HG03280 (cell line): ENCODE results near the gene ELMOD3.
"Not testable (repeated sequence)": the region's sequence is repeated elsewhere in the genome, so short reads cannot be mapped to it uniquely, and the experiment has no call there.

Source experiments
- ATAC-seq: cut with Tn5 transposase; IDR thresholded peaks from one replicate; pipeline ENCODE4 v1.9.1; 2021; ENCODE audit warnings: mild to moderate bottlenecking, moderate library complexity; ENCODE audit not compliant: unreplicated experiment

ELMOD3 gene

DNA sequence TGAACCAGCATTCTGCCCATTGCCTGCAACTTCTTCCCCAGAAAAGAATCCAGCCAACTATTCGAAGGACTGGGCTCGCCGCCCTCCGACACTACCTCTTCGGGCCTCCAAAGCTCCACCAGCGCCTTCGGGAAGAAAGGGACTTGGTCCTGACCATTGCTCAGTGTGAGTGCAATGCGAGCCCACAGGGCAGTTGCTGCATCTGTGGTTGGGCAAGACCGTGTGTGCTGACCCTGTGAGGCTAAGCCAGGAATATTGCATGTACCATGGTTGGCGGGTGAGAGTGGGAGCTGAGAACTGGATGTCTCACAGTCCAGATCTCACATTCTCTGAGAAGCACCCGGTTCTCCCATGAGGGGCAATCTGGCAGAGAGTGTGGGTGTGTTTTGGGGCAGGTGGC lies 16.5 kb downstream of the ELMOD3 start:
- ATAC-seq = no peak

DNA sequence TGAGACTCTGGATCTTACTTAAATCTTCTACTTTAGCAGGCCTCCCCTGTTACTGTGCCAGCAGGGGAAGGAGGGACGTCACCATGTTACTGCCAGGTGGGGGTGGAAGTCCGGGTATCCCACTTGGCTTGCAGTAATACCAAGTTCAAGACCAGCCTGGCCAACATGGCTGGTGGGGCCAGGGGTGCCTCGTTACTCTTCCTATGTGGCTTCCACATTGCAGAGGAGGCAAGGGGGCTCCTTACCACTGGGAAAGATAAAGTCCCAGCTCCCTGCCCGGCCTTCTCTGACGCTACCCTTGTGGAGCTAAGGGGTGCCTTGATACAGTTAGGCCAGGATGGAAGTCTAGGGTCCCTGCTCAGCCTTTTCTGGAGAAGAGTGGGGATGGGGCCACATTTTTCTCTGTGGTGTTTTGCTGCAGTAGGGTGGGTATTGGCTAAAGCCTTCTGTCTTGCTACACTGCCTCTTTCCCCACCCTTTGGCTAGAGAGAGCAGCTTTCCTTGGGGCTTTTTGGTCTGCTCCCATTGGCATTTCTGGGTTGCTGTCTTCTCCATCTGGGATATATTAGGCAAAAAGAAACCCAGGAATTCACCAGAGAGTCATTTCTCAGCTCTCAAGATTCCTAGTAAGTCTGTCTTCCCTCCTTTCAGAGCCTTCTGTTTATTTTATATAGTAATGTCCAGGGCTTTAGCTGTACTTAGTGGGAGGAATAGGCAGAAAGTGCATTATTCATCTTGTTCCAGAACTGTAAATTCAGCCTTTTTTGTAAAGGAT lies 21.9 kb downstream of the ELMOD3 start:
- ATAC-seq = no peak

DNA sequence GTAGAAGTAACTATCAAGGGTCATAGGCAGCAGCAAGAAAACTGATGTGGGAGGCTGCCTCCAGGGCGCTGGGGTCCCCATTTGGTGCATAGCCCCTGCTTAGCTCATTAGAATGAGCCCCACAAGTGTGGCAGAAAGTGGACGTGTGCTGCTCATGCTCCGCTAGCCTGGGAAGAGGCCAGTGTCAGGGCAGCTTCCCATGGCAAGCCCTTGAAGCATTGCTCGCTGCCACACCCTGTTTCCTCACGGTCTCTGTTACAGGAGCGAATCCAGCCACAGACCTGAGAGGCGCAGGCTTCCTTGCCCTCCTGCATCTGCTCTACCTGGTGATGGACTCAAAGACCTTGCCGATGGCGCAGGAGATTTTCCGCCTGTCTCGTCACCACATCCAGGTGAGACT lies 22.5 kb downstream of the ELMOD3 start:
- no peak for ATAC-seq

DNA sequence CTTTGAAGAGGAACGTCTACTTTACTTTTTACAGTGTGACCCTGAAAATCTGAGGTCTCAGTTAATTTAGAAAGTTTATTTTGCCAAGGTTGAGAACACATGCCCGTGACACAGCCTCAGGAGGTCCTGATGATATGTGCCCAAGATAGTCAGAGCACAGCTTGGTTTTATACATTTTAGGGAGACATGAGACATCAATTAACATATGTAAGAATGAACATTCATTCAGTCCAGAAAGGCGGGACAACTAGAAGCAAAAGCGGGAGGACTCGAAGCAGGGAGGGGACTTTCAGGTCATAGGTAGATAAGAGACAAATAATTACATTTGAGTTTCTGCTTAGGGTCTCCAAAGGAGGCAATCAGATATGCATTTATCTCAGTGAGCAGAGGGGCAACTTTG lies 23.7 kb downstream of the ELMOD3 start:
- no peak for ATAC-seq

DNA sequence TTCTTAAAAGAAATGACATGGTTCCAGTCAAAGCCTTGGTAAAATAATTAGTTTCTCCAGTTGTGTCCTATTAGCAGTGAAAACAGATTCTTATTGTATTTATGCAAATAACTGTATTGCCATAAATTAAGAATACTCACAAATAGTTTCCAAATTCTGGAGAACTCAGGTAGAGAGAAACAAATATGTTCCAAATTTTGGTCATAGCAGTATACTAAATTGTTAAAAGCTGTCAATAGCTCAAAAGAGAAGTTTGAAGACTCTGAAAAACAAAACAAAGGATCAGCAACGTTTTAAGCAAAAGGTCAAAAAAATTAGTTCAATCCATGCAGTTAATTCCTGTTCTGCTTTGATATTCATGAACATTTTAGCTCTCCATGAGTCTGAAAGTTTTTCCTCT lies 25.5 kb downstream of the ELMOD3 start:
- no peak for ATAC-seq

DNA sequence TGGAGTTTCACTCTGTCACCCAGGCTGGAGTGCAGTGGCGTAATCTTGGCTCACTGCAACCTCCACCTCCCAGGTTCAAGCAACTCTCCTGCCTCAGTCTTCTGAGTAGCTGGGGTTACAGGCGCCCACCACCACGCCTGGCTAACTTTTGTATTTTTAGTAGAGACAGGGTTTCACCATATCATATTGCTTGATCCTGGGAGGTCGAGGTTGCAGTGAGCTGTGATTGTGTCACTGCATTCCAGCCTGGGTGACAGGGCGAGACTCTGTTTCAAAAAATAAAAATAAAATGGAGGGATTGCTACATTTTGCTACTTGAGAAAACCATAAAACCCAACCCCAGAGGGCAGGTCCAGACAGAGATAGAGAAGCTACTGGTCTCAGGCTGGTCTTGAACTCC lies 28.6 kb downstream of the ELMOD3 start:
- not testable (repeated sequence) for ATAC-seq

DNA sequence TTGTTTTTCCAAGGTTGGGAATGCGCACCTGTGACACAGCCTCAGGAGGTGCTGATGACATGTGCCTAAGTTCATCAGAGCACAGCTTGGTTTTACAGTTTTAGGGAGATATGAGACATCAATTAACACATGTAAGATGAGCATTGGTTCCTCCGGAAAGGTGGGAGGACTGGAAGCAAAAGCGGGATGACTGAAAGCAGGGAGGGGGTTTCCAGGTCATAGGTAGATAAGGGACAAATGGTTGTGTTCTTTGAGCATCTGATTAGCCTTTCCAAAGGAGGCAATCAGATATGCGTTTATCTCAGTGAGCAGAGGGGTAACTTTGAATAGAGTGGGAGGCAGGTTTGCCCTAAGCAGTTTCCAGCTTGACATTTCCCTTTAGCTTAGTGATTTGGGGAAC lies 29.3 kb downstream of the ELMOD3 start:
- ATAC-seq = no peak

DNA sequence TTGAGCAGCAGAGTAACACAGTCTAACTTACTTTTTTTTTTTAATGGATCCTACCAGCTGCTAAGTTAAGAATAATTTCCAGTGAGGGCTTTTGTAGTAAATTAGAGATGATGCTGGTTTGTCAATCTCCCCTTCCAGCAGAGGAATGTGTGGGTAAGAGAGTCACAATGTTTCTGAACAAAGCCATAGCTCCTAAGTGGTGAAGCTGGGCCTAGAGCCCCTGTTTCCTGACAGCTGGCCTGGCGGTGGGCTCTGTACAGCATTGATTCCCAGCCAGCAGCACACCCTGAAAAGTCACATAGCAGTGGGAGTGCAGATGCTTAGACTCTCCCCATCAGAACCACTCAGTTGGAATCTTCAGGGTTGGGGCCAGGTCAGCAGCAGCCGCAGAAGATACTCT lies 31.2 kb downstream of the ELMOD3 start:
- no peak for ATAC-seq

DNA sequence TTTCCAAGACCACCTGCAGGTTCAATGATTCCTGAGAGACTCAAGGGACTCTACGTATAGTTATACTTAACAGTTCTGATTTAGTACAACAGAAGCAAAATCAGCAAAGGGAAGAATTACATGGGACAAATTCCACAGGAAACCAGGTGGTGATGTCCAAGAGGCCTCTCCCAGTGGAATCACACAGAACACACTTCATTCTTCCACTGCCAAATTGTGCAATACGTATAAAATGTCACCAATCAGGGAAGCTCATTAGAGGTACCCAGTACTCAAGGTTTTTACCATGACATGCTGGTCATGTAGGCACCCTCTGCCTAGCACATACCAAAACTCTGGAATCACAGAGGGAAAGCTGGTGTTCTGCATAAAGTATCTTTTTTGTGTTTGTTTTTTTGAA lies 33.2 kb downstream of the ELMOD3 start:
- no peak for ATAC-seq

DNA sequence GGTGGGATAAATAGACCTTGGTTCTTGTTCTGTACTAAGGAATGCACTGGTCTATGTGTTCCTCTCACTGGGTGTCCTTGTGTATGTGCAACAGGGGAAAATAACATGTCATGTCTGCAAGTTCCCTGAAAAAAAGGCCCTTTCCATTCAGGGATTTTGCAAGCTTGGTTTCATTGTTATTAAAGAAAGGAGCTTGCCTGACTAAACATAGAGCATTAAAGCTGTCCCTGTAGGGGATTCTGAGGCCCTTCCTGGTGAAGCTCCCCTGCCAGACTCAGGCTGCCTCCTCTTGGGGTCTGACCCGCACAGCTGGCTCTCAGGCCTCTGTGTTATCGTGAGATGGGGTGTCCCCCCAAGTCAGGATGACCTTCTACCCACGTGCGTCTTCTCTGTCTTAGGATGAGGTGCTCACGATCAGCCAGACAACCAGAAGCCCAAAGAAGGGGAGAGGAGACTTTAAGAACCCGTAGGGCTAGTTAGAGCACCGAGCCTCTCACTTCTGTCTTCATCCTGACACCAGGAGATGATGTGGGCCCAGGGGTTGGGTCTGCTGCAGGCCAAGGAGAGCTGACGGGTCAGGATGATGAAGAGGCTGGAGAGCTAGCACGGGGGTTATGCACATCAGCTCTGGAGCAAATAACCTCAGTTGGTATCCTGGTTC lies 34.4 kb downstream of the ELMOD3 start:
- ATAC-seq = no peak

DNA sequence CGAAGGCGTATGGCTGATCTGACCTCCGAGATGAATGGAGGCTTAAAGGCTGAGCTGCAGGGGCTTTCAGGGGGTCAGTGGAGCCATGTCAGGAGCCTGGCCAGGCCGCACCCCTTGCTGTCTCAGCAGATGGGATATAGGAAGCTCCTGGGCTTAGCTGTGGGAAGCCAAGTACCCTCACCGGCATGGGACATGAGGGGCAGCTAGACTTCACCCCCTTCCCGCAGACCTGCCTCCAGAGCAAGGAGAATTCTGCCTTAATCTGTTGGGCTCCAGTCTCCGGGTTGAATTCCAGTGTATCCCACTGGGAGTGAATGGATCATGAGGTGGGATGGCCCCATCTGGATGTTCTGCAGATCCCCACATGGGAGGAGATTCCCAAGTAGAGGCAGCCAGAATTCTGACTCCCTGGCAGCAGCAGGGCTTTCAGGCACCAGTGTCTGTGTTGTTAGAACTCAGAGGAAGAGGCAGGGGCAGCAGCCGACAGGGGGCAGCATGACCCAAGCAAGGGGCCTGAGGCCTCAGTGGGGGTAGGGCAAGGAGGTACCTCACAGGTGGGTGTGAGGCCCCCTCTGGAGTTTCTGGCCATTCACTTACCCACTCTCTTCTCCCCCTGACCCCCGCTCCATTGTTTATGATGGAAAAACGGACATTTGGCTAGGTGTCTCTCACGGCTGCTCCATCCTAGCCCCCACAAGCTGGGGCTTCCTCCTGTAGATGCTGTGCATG lies 36.5 kb downstream of the ELMOD3 start:
- no peak for ATAC-seq

DNA sequence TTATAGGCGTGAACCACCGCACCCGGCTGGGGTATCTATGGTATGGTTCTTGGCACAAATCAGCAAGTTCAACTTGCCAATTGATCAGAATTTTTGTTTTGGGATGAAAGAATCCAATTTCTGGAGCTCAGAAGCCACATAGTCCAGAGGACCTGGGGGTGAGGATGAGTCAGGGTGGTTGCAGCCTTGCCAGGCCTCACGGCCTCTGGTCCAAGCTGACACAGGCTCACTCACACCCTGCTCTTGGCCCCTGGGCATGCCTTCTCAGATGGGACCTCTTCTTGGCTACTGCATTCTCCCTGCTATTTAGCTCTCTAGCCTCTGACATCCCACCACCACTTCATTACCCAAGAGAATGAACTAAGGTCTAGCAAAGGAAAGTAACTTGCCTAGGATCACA lies 39.3 kb downstream of the ELMOD3 start:
- ATAC-seq = no peak

DNA sequence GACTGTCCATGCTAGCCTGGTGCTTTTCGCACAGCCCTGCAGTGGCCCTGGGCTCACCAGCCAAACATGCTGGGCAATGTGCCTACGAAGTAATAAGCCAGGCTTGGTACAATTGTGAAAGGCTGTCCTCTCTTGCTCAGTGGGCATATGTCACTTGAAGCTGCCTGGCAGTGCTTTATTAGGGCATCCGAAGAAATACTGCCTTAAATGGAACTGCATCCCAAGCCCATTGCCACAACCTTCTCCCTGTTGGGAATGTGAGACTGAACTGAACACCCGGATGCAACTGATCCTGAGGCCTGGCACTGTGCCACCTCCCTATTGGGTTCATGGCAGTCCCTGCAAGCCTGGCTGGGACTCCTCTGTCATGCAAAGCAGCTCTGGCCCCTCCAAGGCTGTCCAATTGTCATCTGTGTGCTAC lies 39.7 kb downstream of the ELMOD3 start:
- ATAC-seq = no peak

DNA sequence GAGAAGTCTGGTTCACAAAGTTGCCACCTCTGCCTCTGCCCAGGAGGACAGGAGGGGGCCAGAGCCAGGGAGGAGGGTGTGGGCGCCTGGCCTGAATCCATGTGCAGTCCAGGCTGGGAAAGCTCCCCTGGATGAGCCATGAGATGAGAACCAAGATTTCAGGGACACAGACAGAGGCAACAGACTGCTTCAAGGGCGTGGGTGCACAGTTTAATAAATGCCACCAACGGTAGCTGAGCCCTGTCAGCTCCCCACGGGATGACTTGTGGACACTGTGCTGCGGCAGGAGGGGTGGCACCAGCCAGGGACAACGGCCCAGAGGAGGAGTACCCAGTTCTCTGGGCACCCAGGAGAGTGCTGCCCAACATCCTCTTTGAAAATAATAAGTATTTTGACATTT lies 40.4 kb downstream of the ELMOD3 start:
- no peak for ATAC-seq

DNA sequence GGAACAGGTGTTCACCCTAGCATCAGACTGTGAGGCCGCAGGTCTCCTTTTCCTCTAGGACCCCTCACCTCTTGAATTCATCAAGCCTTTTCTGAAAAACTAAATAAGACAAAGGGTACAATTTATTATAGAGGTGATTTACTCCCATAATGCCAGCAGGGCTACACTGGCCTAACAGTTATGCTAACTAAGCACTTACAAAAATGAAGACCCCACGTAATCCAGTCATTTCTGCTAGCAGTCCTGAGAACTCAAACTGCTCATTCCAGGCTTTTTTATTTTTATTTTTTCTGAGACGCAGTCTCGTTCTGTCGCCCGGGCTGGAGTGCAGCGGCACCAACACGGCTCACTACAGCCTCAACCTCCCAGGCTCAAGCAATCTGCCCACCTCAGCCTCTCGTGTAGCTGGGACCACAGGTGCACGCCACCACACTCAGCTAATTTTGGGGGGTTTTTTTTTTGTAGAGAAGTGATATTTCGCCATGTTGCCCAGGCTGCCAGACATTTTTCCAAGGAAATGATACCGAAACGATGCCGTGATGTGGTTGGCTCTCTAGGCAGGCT lies 41.4 kb downstream of the ELMOD3 start:
- no peak for ATAC-seq

DNA sequence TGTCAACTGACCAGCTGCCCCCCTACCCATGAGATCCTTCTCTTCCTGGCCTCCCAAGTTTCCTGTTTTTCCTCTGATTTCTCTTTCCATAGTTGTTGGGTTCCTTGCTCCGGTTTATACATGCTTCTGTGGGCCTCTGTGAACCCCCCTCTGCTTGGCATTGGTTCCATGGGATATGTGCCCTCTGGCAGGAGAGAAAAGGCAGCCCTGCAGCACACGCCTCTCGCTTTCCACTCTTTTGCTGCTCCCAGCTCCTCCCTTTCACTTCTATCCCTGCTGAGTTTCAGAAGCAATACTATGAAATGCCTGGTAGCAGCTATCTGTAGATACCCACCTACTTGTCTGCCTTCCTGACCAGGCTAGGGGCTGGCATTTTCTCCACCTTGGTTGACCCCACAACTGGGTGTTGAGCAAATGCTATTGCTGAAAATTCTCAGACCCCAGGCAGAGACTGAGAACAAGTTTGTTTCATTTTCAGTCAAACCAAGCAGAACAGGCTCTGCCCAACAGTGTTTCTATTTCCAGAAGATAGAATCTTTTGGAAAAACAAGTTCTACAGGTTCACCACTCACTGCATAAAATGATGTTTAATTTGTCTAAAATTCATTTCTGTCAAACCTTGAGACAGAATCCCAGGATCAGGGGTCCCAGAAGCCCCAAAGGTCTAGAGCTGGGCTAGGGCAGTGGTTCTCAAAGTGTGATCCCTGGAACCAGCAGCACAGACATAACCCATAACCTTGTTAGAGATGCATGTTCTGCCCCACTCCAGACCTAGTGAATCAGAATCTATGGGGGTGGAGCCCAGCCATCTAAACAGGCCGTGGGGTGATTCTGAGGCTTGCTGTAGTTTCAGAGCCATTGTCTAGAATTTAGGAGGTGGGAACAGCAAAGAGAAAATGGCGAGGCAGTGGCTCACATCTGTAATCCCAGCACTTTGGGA lies 42.2 kb downstream of the ELMOD3 start:
- no peak for ATAC-seq

DNA sequence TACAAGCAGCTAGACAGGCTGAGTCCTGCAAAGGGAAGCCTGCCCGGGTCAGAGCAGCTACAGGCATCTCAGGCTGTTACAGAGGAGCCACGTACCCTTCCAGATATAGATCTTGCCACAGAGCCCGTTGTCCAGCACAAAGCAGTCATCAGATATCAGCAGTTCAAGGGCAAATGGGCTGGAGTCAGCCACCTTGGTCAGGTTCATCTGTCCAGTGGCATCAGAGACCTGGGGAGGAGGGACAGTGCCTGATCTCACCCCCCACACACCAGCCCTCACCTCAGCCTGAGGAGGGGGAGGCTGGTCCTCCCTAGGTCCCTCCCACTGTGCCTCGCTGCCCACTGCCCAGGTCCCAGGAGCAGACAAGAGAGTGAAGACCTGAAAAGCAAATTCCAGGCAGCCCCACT lies 43.4 kb downstream of the ELMOD3 start:
- ATAC-seq = no peak

DNA sequence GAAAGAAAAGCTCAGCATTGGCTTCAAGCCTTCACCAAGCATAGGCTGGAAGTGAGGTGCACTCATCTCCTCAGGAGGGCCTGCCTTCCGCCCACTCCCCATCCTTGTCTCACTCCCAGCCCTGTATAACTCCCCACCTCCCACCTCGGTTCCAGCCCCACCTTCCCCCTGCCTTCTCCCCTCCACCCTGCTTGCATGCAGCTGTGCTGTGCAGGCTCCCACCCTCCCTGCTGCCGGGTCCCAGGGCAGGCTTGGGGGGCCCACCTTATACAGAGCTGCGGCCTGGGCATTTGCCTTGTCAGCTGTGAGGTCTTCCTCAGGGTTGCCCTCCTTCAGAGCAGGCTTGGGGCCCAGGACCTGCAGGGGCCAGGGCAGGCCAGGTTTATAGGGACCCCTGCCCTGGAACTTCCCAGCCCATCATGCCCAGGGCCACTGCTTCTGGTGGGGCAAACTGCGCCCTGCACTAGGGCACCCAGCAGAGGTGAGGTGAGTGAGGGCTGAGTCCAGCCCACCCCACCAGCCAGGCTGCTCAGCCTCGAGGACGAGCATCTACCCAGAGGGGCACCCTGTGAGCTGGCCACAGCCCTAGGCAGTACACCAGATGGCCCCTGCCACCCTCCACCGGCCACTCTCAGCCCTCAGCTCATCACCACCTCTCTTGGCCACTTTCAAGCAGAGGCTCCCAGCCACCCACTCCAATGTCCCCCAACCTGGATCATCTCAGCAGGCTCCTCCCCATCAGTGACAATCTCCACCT lies 44.0 kb downstream of the ELMOD3 start:
- no peak for ATAC-seq

DNA sequence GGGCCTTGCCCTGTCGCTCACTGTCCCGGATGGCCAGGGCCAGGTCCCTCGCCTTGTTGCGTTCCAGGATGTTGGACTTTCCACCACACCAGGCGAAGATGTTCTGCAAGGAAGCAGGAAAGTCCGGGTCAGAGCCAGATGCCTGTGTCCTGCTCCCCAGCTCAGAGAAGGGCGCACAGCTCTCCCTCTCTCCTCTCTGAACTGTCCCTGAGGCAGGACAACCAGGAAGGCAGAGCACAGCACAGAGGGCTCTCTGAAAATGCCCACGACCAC lies 44.5 kb downstream of the ELMOD3 start:
- ATAC-seq = no peak

DNA sequence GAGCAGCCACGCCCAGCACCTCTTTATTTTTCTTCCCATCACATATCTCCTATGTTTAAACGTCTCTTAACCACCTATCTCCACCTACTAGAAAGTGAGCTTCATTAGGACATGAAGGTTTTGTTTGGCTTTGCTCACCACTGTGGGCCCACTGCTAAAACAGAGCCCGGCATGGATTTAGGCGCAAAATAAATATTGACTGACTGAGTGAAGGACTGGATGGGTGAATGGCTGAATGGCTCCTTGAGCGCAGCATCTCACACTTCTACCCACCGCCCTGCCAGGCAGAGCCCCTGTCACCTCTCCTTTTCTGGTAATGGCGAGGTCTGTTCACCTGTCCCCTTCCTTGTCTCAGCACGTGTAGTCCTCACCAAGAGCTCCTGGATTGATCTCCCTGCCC lies 45.5 kb downstream of the ELMOD3 start:
- ATAC-seq = no peak
